Endodermal cell (in vitro differentiated cells): Measurements from ENCODE around the gene PLPPR1. TPM values are rescaled to one million over a fixed set of nuclear protein-coding genes. Genes with fewer than 3 reads are reported as not detected.

Experiments used
- DNase-seq: peaks from one replicate; pipeline ENCODE4 v3.0.0-alpha.2; 2017
- H3K27ac ChIP-seq: 2 replicates; pipeline ENCODE4 v1.5.1; 2013; ENCODE audit warnings: mild to moderate bottlenecking, low read depth, low read length, moderate library complexity
- H3K27me3 ChIP-seq: 2 replicates; pipeline ENCODE4 v1.6.1; 2013; ENCODE audit warnings: mild to moderate bottlenecking, low read length, moderate library complexity; ENCODE audit not compliant: insufficient read depth, control insufficient read depth, poor library complexity, severe bottlenecking
- H3K36me3 ChIP-seq: 2 replicates; pipeline ENCODE4 v1.7.0; 2013; ENCODE audit warnings: mild to moderate bottlenecking, low read length, moderate library complexity; ENCODE audit not compliant: control insufficient read depth, insufficient read depth
- H3K4me1 ChIP-seq: one replicate; pipeline ENCODE4 v1.7.0; 2013; ENCODE audit warnings: low read length; ENCODE audit not compliant: control insufficient read depth, insufficient read depth
- H3K4me3 ChIP-seq: 2 replicates; pipeline ENCODE4 v1.5.1; 2013; ENCODE audit warnings: mild to moderate bottlenecking, low read length, moderate library complexity
- H3K9ac ChIP-seq: 2 replicates; pipeline ENCODE4 v1.6.1; 2013; ENCODE audit warnings: mild to moderate bottlenecking, low read length, moderate library complexity; ENCODE audit not compliant: poor library complexity, severe bottlenecking; ENCODE audit errors: extremely low read depth
- H3K9me3 ChIP-seq: 2 replicates; pipeline ENCODE4 v1.6.1; 2013; ENCODE audit warnings: mild to moderate bottlenecking, low read length, moderate library complexity; ENCODE audit not compliant: control insufficient read depth
- H3K27ac Mint-ChIP-seq: 2 replicates; pipeline ENCODE4 v1.8.0; 2020; ENCODE audit warnings: mixed read lengths
- H3K27me3 Mint-ChIP-seq: 2 replicates; pipeline ENCODE4 v1.8.0; 2021; ENCODE audit warnings: mild to moderate bottlenecking, mixed read lengths; ENCODE audit not compliant: insufficient read depth
- H3K36me3 Mint-ChIP-seq: 2 replicates; pipeline ENCODE4 v1.8.0; 2020; ENCODE audit warnings: low read depth, mixed read lengths
- H3K4me1 Mint-ChIP-seq: 2 replicates; pipeline ENCODE4 v1.8.0; 2020; ENCODE audit warnings: mixed read lengths
- H3K4me3 Mint-ChIP-seq: 2 replicates; pipeline ENCODE4 v1.8.0; 2020; ENCODE audit warnings: mild to moderate bottlenecking, moderate library complexity, mixed read lengths
- H3K9me3 Mint-ChIP-seq: 2 replicates; pipeline ENCODE4 v1.8.0; 2020; ENCODE audit warnings: mild to moderate bottlenecking, mixed read lengths
- WGBS, 2 experiments: methylation state at CpG; one replicate each; pipeline versions ENCODE4 v1.1.5 to v1.1.7; 2013; ENCODE audit warnings: missing lambda C conversion rate in 2 of 2, mixed read lengths in 1 of 2; ENCODE audit not compliant: insufficient coverage in 1 of 2, insufficient read length in 1 of 2; 5-methylcytosine and 5-hydroxymethylcytosine counted together
- total RNA-seq, 2 donors: library from RNA; stranded (reverse); fragmentation: NEBNext Ultra II Directional in 1 of 2; extraction: Animal tissue kit (Norgen Biotek cat#: 25700) in 1 of 2; gene quantifications; 2 replicates in 1 of 2; 3 replicates in 1 of 2; pipeline ENCODE4 v1.2.1, GENCODE V29; 2021
- TF ChIP-seq, protein P1 (sequence below): fragments of 200-600 bp; sonication (generic); conservative IDR thresholded peaks from 2 replicates; pipeline ENCODE4 v1.5.0; 2021; ENCODE audit warnings: antibody characterized with exemption, mild to moderate bottlenecking

The PLPPR1 gene
- total RNA-seq, 2 donors from 2014 or later = 1.5 to 4.6 TPM

DNA sequence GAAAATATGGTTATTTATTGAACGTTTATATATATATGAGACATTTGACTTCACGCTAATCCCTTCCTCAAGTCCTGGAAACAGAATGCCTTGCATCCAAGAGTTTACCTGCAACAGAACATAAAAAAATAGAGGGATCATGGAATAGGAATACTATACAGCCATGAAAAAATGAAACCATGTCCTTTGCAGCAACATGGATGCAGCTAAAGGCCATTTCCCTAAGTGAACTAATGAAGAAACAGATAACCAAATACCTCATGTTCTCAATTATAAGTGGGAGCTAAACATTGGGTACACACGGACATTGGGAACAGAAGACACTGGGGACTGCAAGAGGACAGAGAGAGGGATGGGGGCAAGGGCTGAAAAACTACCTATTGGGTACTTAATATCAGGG lies 343.3 kb downstream of the PLPPR1 start:
- no peaks in the 10 kb centered on the region for H3K4me1 ChIP-seq
- no peak overlapping the region for H3K27ac Mint-ChIP-seq
- no peak overlapping the region for H3K27ac ChIP-seq
- H3K27me3 Mint-ChIP-seq = no peaks in the 10 kb centered on the region
- no peaks in the 10 kb centered on the region for H3K4me1 Mint-ChIP-seq
- no peak overlapping the region for H3K4me3 ChIP-seq
- 88% methylated on average over 3 of the region's 3 CpGs; no CpG with 5 or more reads in 1 of the 2 experiments for WGBS, 2 experiments
- no peaks in the 10 kb centered on the region for H3K9me3 Mint-ChIP-seq
- no peaks in the 10 kb centered on the region for H3K36me3 Mint-ChIP-seq
- TF ChIP-seq, protein P1, sequence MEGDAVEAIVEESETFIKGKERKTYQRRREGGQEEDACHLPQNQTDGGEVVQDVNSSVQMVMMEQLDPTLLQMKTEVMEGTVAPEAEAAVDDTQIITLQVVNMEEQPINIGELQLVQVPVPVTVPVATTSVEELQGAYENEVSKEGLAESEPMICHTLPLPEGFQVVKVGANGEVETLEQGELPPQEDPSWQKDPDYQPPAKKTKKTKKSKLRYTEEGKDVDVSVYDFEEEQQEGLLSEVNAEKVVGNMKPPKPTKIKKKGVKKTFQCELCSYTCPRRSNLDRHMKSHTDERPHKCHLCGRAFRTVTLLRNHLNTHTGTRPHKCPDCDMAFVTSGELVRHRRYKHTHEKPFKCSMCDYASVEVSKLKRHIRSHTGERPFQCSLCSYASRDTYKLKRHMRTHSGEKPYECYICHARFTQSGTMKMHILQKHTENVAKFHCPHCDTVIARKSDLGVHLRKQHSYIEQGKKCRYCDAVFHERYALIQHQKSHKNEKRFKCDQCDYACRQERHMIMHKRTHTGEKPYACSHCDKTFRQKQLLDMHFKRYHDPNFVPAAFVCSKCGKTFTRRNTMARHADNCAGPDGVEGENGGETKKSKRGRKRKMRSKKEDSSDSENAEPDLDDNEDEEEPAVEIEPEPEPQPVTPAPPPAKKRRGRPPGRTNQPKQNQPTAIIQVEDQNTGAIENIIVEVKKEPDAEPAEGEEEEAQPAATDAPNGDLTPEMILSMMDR = no peak
- no peaks in the 10 kb centered on the region for H3K27me3 ChIP-seq
- H3K4me3 Mint-ChIP-seq = no peak overlapping the region
- H3K9ac ChIP-seq = no peak overlapping the region
- H3K9me3 ChIP-seq = no peaks in the 10 kb centered on the region
- no peaks in the 10 kb centered on the region for H3K36me3 ChIP-seq
- DNase-seq = no peak

DNA sequence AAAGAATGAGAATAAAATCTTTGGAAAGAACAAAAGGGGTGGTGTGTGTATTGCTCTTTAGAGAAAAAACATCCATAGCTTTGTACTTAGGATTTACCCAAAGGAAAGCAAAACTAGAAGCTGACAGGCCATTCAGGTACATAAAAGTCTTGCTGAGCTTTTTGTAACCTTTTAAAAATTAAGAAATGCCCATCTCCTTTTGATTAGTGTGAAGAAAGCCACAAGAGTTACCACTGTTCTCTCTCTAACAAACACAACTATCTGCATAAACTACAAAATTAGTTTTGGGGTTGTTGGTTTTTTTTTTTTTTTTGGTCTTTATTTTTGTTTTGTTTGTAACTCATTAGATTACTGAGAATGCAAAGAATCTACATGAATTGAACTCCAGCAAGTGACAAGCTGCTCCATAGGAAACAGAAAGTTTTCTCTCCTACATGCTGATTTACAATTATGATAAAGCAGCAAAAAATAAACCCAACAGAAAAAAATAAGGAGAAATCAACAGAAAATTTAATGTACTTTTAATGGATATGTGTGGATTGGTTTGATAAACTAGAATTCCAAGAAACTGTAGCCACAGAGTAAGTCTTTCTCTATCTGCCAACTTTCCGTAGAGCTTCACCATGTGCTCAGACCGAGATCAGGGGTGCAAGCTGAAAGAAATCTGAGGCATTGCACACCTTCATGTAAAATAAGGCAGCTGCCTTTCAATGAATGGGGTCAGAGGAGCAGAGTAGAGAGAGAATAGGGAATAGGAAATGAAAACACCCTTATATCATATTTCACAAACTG lies 344.0 kb downstream of the PLPPR1 start:
- no peaks in the 10 kb centered on the region for H3K27me3 Mint-ChIP-seq
- H3K27ac ChIP-seq = no peak overlapping the region
- H3K4me3 ChIP-seq = no peak overlapping the region
- DNase-seq = no peak
- H3K36me3 ChIP-seq = no peaks in the 10 kb centered on the region
- no peak overlapping the region for H3K9ac ChIP-seq
- no peaks in the 10 kb centered on the region for H3K27me3 ChIP-seq
- no peaks in the 10 kb centered on the region for H3K4me1 Mint-ChIP-seq
- TF ChIP-seq, protein P1 = no peak
- H3K36me3 Mint-ChIP-seq = no peaks in the 10 kb centered on the region
- no peak overlapping the region for H3K27ac Mint-ChIP-seq
- H3K4me3 Mint-ChIP-seq = no peak overlapping the region
- WGBS, 2 experiments = 89% methylated on average over 2 of the region's 2 CpGs; no CpG with 5 or more reads in 1 of the 2 experiments
- peaks cover 1% of the 10 kb centered on the region for H3K9me3 Mint-ChIP-seq
- H3K4me1 ChIP-seq = no peaks in the 10 kb centered on the region
- no peaks in the 10 kb centered on the region for H3K9me3 ChIP-seq
